HEK293T (cell line): ENCODE results near the gene MINAR1.

Source experiments
- ARNT ChIP-seq: fragments of 450-650 bp; IDR thresholded peaks from 2 replicates; pipeline ENCODE4 v1.6.1; 2017; ENCODE audit warnings: mild to moderate bottlenecking
- BHLHE40 ChIP-seq: fragments of 450-650 bp; IDR thresholded peaks from 2 replicates; pipeline ENCODE4 v1.6.1; 2016; ENCODE audit warnings: mild to moderate bottlenecking, moderate library complexity, borderline replicate concordance
- ELF4 ChIP-seq: fragments of 450-650 bp; IDR thresholded peaks from 2 replicates; pipeline ENCODE4 v1.6.1; 2017; ENCODE audit warnings: antibody characterized with exemption
- FOXA1 ChIP-seq: fragments of 450-650 bp; IDR thresholded peaks from 2 replicates; pipeline ENCODE4 v1.6.1; 2016; ENCODE audit warnings: mild to moderate bottlenecking
- FOXK2 ChIP-seq: fragments of 450-650 bp; IDR thresholded peaks from 2 replicates; pipeline ENCODE4 v1.6.1; 2016; ENCODE audit warnings: mild to moderate bottlenecking
- FOXM1 ChIP-seq: fragments of 450-650 bp; IDR thresholded peaks from 2 replicates; pipeline ENCODE4 v1.6.1; 2017; ENCODE audit warnings: mild to moderate bottlenecking, borderline replicate concordance
- L3MBTL2 ChIP-seq: fragments of 450-650 bp; conservative IDR thresholded peaks from 2 replicates; pipeline ENCODE4 v1.6.1; 2016; ENCODE audit warnings: mild to moderate bottlenecking
- LEF1 ChIP-seq: fragments of 450-650 bp; IDR thresholded peaks from 2 replicates; pipeline ENCODE4 v1.6.1; 2017; ENCODE audit warnings: mild to moderate bottlenecking, borderline replicate concordance
- NFRKB ChIP-seq: fragments of 450-650 bp; IDR thresholded peaks from 2 replicates; pipeline ENCODE4 v1.6.1; 2016; ENCODE audit warnings: mild to moderate bottlenecking, moderate library complexity
- SP1 ChIP-seq: fragments of 450-650 bp; IDR thresholded peaks from 2 replicates; pipeline ENCODE4 v1.6.1; 2017
- SUZ12 ChIP-seq: fragments of 450-650 bp; IDR thresholded peaks from 2 replicates; pipeline ENCODE4 v1.6.1; 2016; ENCODE audit warnings: mild to moderate bottlenecking
- TARDBP ChIP-seq: fragments of 450-650 bp; IDR thresholded peaks from 2 replicates; pipeline ENCODE4 v1.6.1; 2016
- TF ChIP-seq, protein P1 (sequence below): fragments of 450-650 bp; IDR thresholded peaks from 2 replicates; pipeline ENCODE4 v1.6.1; 2016

GRCh38 chr15:79442911-79443310 is 10.8 kb downstream of the MINAR1 start:
- no peak for TF ChIP-seq NFRKB
- TF ChIP-seq ELF4 = no peak
- TF ChIP-seq ARNT = no peak
- no peak for TF ChIP-seq FOXK2
- no peak for TF ChIP-seq LEF1
- no peak for TF ChIP-seq FOXM1
- no peak for TF ChIP-seq BHLHE40
- TF ChIP-seq FOXA1 = no peak
- TF ChIP-seq, protein P1, sequence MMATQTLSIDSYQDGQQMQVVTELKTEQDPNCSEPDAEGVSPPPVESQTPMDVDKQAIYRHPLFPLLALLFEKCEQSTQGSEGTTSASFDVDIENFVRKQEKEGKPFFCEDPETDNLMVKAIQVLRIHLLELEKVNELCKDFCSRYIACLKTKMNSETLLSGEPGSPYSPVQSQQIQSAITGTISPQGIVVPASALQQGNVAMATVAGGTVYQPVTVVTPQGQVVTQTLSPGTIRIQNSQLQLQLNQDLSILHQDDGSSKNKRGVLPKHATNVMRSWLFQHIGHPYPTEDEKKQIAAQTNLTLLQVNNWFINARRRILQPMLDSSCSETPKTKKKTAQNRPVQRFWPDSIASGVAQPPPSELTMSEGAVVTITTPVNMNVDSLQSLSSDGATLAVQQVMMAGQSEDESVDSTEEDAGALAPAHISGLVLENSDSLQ = peak; percentile 44
- TF ChIP-seq SUZ12 = no peak
- no peak for TF ChIP-seq L3MBTL2
- TF ChIP-seq TARDBP = no peak
- no peak for TF ChIP-seq SP1
